Activated CD4-positive, CD25-positive, alpha-beta regulatory T cell (primary cell): ENCODE results near the gene SH3RF2.
"Not testable (repeated sequence)": the region's sequence is repeated elsewhere in the genome, so short reads cannot be mapped to it uniquely, and the experiment has no call there.

Source experiments
- DNase-seq, 4 experiments: peaks; one replicate each; lab custom pipeline; 2025; lab: John Stamatoyannopoulos, UW

SH3RF2 gene

GRCh38 chr5:145936401-145937131 is at the start of gene SH3RF2:
Gene SH3RF2 (plus strand): TSS chr5:145936578. CDS start chr5:145937929, 1,351 bp downstream.
- DNase-seq = no peak

GRCh38 chr5:145887217-145887616 is 49.2 kb upstream of the SH3RF2 start:
- no peak for DNase-seq

GRCh38 chr5:145887976-145888574 is 48.3 kb upstream of the SH3RF2 start:
- no peak for DNase-seq

DNA sequence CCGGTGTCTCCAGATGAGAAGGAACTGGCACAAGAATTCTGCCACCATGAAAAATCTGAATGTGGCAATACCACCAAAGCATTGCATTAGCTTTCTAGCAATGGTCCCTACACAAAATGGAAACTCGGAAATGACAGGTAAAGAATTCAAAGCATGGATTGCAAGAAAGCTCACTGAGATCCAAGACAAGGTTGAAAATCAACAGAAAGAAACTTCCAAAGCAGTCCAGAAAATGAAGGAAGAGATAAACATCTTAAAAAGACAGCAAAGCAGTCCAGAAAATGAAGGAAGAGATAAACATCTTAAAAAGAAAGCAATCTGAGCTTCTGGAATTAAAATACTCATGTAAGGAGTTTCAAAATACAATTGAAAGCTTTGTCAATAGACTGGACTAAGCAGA is 46.8 kb upstream of the SH3RF2 start:
- DNase-seq = no peak

DNA sequence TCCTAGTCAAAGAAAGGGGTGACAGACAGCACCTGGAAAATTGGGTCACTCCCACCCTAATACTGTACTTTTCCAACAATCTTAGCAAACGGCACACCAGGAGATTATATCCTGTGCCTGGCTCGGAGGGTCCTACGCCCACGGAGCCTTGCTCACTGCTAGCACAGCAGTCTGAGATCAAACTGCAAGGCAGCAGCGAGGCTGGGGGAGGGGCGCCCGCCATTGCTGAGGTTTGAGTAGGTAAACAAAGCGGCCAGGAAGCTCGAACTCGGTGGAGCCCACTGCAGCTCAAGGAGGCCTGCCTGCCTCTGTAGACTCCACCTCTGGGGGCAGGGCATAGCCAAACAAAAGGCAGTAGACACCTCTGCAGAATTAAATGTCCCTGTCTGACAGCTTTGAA is 45.0 kb upstream of the SH3RF2 start:
- DNase-seq = not testable (repeated sequence)

DNA sequence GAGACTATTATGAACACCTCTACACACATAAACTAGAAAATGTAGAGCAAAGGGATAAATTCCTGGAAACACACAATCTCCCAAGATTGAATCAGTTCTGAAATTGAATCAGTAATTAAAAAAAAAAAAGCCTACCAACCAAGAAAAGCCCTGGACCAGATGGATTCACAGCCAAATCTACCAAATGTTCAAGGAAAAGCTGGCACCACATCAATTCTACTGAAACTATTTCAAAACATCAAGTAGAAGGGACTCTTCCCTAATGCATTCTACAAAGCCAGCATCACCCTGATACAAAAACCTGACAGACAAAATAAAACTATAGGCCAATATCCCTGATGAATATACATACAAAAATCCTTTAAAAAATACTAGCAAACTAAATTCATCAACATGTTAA is 38.2 kb upstream of the SH3RF2 start:
- no peak for DNase-seq

DNA sequence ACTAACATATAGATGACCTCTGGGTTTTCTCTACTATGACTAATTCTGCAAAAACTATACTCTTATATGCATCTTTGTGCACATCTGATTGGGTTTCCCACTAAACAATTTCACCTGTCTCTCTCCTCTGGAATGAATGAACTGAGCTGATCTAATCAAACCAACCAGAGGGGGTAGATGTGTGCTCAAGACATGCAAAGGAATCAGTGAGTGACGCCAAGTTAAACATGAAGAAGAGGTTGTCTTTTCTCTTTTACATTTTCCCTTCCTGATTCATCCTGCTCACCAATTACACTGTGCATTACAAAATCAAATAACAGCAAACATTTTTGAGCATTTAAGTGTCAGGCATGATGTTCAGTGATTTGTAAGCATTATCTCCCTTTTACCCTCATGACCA is 34.0 kb upstream of the SH3RF2 start:
- DNase-seq = no peak

DNA sequence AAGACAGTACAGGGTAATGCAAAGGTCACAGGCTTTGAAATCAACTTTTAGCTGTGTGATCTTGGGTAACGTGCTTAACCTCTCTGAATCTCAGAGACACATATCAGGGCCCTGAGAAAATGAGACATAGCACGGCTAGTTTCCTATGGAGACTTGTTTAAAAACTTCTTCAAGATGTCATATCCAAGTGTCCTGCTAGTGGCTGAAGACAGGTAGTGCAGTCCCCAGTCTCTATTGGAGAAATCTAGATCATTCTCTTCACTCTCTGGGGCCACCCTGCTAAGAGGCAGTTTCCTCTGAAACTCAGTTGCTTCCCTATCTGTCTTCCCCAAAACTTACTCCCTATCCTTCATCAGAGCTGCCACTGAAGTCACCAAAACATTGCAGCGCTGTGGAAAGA is 33.3 kb upstream of the SH3RF2 start:
- DNase-seq = no peak

GRCh38 chr5:145903867-145904266 is 32.5 kb upstream of the SH3RF2 start:
- DNase-seq = no peak

- no peak for DNase-seq
These were observed 31.6 kb upstream of the SH3RF2 start for GRCh38 chr5:145904743-145905142.

- no peak for DNase-seq
These were observed 30.0 kb upstream of the SH3RF2 start for GRCh38 chr5:145906401-145906800.

DNA sequence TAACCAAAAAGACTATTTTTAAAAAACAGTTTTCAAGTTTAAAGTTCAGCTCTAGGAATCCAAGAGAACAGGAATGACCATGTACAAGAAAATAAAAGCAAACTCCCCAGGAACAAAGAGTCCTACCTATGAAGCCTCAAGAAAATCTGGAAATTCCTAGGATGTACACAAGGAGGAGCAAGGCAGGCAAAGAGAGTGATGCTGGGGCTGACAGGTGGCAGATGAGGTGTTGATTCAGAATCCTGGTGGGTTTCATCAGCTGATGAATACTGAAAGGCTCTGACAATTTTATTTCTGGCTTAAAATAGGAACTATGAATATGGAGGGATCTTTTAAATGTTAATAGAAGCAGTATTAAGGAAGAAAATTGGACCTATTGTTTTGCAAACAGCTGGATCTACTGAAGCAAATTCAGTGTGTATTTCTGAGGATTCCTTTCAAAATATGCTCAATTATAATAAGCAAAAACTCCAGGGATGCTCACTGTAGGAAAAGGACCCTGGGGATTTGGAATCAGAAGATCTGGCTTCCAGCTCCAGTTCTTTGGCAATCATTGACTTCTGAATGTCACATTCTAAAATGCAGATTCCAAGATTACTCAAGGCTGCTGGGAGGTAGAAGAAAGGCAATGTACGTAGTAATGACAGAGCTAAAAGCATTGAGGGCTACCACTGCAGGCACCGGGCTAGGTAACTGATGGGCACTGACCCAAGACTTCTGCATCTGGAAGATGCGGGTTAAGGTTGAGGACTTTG is 28.0 kb upstream of the SH3RF2 start:
- no peak for DNase-seq

DNA sequence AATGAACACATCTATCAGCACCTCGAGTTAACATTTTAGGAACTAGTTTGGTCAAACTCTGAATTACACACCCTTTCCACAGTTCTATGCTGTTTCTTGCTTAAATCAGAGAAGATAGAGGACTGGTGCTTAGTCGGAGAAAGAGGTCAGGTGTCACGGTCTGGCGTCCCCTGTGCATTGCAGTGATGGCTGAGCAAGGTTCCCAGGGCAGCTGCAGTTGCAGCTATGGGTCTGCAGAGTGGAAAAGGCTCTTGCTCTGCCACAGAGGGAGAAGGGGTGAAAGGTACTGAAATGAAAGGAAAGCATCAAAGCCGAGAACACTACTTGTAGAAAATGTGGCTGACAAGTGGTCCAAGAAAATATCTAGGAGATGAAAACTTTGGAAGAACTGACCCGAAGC is 25.2 kb upstream of the SH3RF2 start:
- no peak for DNase-seq

- no peak for DNase-seq
These were observed 24.4 kb upstream of the SH3RF2 start for GRCh38 chr5:145912019-145912418.

GRCh38 chr5:145912594-145912993 is 23.8 kb upstream of the SH3RF2 start:
- no peak for DNase-seq

- no peak for DNase-seq
These were observed 22.7 kb upstream of the SH3RF2 start for GRCh38 chr5:145913701-145914100.

- no peak for DNase-seq
These were observed 20.3 kb upstream of the SH3RF2 start for GRCh38 chr5:145915970-145916638.

DNA sequence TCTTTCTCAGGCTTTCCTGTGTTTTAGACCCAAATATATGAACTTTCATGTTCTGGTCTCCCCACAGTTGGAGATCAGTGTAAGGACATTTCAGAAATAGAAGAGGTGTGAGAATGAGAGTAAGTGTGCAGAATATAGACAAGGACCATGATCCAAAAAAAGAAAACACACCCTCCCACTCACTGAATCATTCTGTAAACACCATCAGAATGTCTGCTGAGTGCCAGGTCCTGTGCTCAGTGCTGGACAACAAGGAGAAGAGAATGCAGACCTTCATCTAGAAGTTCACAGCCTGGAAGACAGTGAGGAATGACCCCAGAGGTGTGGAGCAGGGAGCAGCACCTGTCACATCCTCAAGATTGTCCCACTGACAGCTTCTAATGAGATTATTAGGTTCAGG is 19.1 kb upstream of the SH3RF2 start:
- DNase-seq = no peak

DNA sequence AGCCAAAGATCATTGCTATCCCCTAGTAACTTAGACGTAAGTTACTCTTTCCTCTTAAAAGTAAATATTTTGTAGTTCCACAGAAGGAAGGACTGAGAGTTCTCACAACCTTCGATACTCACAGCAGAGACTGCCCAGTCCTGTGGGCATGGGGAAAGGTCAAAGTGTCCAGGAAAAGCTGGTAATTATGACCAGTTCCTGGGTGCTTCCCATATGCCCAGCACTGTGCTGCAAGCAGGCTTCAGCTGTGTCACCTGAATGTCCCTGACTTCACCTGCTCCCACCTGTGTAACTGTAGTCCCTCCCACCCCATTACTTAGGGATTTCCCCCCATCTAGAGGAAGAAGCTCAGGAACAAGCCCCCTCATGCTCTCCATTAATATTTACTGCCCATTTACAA is 18.0 kb upstream of the SH3RF2 start:
- DNase-seq = no peak

DNA sequence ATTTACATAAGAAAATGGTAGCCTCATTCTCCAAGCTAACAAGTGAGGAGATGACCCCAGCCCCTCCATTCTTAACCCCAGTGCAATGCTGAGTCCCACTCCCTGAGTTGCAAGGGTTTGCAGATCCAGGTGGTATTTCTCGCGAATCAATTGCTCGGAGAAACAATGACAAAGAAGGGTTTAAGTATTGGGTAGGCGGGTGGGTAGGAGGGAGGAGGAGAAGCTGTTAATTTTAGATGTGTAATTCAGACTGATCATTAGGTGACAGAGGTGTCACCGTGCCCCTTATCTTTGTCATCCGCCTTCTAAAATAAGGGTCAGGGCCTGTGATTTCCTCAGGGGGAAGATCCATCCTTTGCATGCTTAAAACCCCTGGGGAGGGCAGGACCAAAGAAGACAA is 17.0 kb upstream of the SH3RF2 start:
- DNase-seq = no peak

GRCh38 chr5:145920542-145921210 is 15.7 kb upstream of the SH3RF2 start:
- DNase-seq = no peak

- no peak for DNase-seq
These were observed 15.2 kb upstream of the SH3RF2 start for GRCh38 chr5:145921211-145921610.
